Activated naive CD8-positive, alpha-beta T cell treated with anti-CD3 and anti-CD28 coated beads, Interleukin-2, amount 10 ng/mL, durations not matched to agents 7 days and 5 days (primary cell): ENCODE data around the gene BMP10. TPM values are rescaled to one million over a fixed set of nuclear protein-coding genes. Genes with fewer than 3 reads are reported as not detected.

Source experiments
- ATAC-seq: fragments of 150-1000 bp; cut with Tn5 transposase; one replicate; pipeline ENCODE4 v1.10.0; 2021; ENCODE audit warnings: low read depth, moderate library complexity
- POLR2A ChIA-PET: fragments of 350-600 bp; sonication (Branson Sonifier 250); formaldehyde crosslinking; loops from one replicate; lab custom pipeline; 2021; ENCODE audit warnings: antibody characterized with exemption; lab: Charles Lee
- DNase-seq: peaks from one replicate; pipeline ENCODE4 v3.0.0; 2021
- H3K27ac Mint-ChIP-seq: one replicate; pipeline ENCODE4 v1.8.0; 2022; ENCODE audit warnings: mild to moderate bottlenecking, mixed read lengths
- H3K27me3 Mint-ChIP-seq: one replicate; pipeline ENCODE4 v1.8.0; 2022; ENCODE audit warnings: mild to moderate bottlenecking, moderate library complexity, mixed read lengths
- H3K36me3 Mint-ChIP-seq: one replicate; pipeline ENCODE4 v1.8.0; 2021; ENCODE audit warnings: mild to moderate bottlenecking, mixed read lengths
- H3K4me1 Mint-ChIP-seq: one replicate; pipeline ENCODE4 v1.8.0; 2021; ENCODE audit warnings: mixed read lengths
- H3K4me3 Mint-ChIP-seq: one replicate; pipeline ENCODE4 v1.8.0; 2022; ENCODE audit warnings: mild to moderate bottlenecking, moderate library complexity, mixed read lengths
- H3K9me3 Mint-ChIP-seq: one replicate; pipeline ENCODE4 v1.8.0; 2021; ENCODE audit warnings: mixed read lengths
- total RNA-seq, 2 experiments: library from RNA; stranded (reverse); gene quantifications; one replicate each; pipeline ENCODE4 v1.2.3, GENCODE V29; 2021

The BMP10 gene
- total RNA-seq, 2 experiments from 2014 or later: not detected

DNA sequence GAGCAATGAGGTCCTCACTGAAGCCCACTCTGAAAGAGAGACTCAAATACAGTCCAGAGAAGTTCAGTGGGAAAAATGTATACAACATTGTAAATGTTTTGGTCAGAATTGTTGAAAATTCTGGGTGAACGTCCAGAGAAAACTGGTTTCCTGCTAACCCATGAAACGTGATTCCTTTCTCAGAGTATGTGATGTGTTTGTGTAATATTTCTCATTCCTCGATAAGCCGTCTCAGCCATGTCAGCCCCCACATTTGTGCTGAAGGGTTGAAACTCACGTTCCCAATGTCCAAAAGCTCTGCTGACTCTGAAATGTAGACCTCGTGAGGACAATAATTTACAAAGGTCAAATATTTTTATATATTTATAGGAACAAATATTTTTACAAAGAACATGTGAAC is 51.6 kb downstream of the BMP10 start:
- H3K27ac Mint-ChIP-seq: no peak overlapping the region
- peaks cover 45% of the 10 kb centered on the region for H3K36me3 Mint-ChIP-seq
- peaks cover 4% of the 10 kb centered on the region for H3K4me1 Mint-ChIP-seq
- POLR2A ChIA-PET: no interaction called here
- DNase-seq (no peak), ATAC-seq (no peak)
- no peaks in the 10 kb centered on the region for H3K27me3 Mint-ChIP-seq
- H3K4me3 Mint-ChIP-seq: no peak overlapping the region
- no peaks in the 10 kb centered on the region for H3K9me3 Mint-ChIP-seq

DNA sequence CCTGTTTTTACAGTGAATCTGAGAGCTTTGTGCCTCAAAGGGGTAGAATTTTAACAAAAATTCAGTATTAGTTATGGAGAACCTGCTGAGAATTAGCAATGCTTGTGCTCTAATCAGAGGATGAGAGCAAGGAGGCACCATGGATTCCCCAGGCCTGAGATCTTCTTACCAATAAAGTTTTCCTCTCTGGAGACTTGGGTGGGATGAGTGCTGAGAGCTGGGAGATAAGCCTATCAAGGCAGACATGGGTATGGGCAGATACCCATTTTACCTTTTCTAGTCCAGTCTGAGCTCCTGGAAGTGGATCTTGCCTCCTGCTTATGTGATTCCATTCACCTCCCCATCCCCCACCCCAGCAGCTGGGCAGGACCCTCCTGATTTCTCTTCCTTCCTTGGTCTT is 53.9 kb downstream of the BMP10 start:
- Mint-ChIP-seq H3K9me3 (no peaks in the 10 kb centered on the region), H3K4me3 (no peak overlapping the region), H3K36me3 (peaks cover 40% of the 10 kb centered on the region), H3K27ac (peak overlapping the region; percentile 63), H3K4me1 (peaks cover 1% of the 10 kb centered on the region), H3K27me3 (no peaks in the 10 kb centered on the region)
- POLR2A ChIA-PET: interaction anchor here (1.0 kb wide), 1 partner anchor 20 kb away, joined by 4 read pairs; no protein-coding TSS in a partner anchor
- ATAC-seq: no peak
- DNase-seq: no peak

Other genes with a start within 250 kb of the BMP10 start
- not detected for gene PROKR1, start 227.8 kb downstream of the BMP10 start, total RNA-seq
- 100 to 1,000 TPM; 109 to 117 TPM for gene ARHGAP25, start 136.6 kb downstream of the BMP10 start, total RNA-seq
- gene GKN2, start 81.5 kb upstream of the BMP10 start, total RNA-seq: not detected
- not detected for gene GKN1, start 103.2 kb upstream of the BMP10 start, total RNA-seq
- under 1 TPM; 0.09 to 0.11 TPM for gene ANTXR1, start 141.8 kb upstream of the BMP10 start, total RNA-seq